Effector CD8-positive, alpha-beta T cell (primary cell): ENCODE measurements around the gene MACROD1.

Source experiments
- DNase-seq: peaks from one replicate; lab custom pipeline; 2025; lab: John Stamatoyannopoulos, UW

Gene MACROD1

DNA sequence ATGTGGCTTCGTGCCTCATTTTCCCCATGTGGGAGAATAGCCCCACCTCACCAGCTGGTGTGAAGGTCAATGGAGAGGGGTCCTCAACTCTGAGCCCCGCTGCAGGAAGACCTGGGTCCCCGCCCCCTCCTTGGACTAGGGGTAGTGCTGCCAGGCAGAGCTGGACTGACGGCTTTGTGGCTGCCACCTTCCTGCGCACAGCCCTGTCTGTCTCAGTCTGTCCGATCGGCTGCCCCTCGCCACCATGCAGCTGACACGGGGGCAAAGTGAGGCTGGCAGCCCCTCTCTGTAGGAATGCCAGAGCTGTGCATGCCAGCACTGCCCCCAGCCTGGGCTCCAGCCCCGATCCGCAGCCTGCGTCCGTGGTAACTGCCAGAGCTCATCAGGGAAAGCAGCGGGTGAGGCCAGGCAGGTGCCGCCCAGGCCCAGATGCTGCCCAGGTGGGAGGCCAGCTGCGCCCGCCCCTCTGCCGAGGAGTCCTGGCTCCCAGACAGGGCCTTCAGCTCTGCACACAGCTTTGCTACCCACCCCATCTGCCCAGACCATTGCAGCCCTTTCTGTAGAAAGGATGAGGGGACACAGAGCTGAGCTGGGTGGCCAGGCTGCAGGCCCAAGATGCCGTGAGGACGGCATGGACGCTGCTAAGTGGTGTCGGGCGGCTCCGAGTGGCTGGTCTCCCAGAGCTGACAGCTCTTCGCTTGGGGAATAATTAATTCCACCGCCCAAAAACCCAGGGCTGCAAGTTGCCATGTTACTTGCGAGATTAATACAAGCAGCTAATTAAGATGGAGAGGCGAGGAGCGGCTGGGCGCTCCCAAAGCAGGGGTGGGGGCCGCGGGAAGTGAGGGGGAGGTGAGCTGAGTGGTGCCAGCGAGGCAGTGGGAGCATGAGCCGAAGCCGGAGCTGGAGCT lies 149.7 kb downstream of the MACROD1 start:
- no peak for DNase-seq

DNA sequence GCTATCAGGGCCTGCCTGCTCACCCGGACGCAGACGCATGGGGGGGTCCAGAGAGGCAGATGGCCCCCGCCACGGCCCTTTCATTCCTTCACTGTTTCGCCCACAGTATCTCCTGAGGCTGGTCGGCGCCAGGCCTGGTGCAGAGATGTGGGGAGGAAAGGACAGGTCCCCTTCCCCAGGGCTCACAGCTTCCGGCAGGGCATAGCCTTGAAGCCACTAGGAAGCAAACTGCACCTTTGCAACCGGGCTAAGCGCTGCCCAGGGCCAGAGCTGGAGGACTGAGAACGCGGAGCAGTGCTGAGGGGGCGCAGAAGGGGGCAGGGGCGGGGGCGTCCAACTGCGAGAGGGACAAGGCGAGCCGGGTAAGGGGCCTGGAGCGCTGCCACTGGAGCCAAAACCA lies 150.4 kb downstream of the MACROD1 start:
- no peak for DNase-seq

DNA sequence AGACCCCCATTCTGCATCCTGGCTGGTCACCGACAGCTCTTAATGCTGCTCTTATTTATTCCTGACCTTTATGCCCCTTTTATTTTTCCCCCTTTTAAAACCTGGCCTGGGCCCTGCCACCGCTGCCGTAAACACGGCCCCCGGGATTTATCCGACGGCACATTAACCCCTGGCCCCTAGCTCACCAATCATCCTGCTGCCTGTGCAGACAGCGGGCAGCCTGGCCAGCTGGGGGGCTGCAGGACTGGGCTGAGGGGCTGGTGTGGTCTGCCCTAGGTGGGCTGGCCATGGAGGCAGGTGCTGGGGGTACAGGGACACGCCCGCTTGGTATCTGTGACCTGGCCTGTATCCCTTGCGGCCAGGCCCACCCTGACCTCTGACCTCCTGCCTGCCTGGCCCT lies 151.6 kb downstream of the MACROD1 start:
- no peak for DNase-seq

GRCh38 chr11:64013141-64013896 lies 152.6 kb downstream of the MACROD1 start:
- DNase-seq: no peak

DNA sequence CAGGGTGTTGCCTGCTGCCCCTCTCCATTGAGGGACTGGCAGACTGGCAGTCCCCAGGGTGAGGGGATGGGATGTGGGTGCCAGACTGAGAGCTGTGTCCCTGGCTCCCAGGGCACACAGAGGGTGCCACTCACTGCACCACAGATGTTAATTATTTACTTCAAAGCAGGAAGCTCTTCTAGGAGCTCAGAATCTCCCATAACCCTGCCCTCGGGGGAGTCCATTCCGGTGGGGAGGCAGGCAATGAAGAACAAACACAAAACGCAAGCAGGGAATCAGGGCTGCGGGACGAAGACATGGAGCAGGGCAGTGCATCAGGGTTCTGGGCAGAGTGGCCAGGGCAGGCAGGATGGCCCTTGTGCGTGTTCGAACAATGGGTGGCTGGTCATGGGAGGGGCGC lies 154.5 kb downstream of the MACROD1 start:
- DNase-seq: no peak

GRCh38 chr11:64010783-64011182 lies 155.1 kb downstream of the MACROD1 start:
- DNase-seq: no peak

- no peak for DNase-seq
Observed at GRCh38 chr11:64009710-64010109, 156.2 kb downstream of the MACROD1 start.

GRCh38 chr11:64008914-64009633 lies 156.8 kb downstream of the MACROD1 start:
- no peak for DNase-seq

DNA sequence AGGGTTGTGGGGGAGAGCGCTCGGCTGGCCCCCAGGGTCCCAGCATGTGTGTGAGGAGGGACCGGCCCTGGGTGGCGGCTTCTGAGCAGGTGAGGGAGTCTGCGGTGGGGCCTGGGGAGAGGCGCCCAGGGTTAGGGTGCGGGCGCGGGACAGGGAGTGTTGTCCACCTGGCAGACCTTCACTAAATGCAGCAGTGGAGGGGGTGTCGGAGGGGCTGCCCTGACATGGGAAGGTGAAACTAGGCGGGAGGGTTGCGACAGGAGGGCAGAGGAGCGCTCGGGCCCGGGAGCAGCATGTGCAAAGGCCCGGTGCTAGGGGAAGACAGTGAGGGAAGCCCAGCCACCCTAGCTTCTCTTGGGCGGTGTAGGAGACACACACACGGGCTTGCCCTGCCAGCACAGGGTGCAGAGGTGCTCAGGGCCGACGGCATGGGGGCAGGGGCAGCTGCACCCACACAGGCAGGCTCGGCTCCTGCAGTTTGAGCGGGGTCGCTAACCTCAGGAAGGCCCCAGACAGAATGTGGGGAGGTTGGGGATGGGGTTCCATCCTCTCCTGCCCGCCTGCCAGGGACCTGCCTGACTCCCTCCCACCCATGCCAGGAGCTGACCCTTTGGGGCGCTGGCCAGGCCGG lies 157.5 kb downstream of the MACROD1 start:
- no peak for DNase-seq

- DNase-seq: no peak
Observed at GRCh38 chr11:64007629-64008282, 158.2 kb downstream of the MACROD1 start.

DNA sequence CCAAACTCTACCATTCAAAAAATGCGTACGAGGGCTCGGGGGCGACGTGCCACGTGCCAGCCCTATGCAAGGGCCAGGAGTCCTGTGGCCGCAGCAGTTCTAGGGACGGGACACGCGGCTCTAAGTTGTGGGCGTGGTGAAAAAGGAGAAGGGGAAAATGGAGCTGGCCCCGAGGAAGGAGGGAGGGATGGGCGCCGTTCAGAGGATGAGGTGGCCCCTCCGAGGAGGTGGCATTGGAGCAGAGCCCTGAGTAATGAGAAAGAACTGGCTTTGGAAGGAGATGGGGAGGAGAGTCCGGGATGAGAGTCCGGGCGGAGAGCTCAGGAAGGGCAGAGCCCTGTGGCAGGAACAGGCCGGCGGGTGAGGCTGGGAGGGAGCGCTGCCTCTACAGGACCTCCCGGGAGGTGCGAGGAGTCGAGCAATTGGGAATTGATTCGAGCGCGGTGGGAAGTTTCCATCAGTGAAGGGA lies 158.7 kb downstream of the MACROD1 start:
- DNase-seq: no peak

GRCh38 chr11:64006398-64006797 lies 159.5 kb downstream of the MACROD1 start:
- no peak for DNase-seq

DNA sequence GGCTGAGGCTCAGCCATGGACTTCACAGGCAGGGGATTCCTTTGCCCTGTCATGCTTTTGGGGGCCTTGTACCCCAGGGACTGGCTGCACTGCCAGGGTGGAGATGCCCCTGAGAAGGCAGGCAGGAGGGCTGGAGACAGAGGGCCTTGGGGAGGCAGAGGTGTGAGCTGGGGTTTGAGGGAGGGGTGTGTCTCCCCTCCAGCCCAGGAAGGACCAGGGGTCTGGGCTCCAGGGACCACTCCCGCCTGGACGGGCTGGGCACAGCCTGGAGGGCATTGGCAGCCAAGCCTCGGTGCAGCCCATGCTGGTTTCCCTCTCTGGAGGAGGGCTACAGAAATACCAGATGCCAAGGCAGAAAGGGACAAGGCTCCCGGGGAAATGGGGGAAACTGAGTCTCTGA lies 160.2 kb downstream of the MACROD1 start:
- no peak for DNase-seq

- DNase-seq: no peak
Observed at GRCh38 chr11:64004590-64004984, 161.3 kb downstream of the MACROD1 start.

- no peak for DNase-seq
Observed at GRCh38 chr11:64003807-64004589, 161.9 kb downstream of the MACROD1 start.

GRCh38 chr11:64001484-64002420 lies 164.2 kb downstream of the MACROD1 start:
- DNase-seq: no peak

GRCh38 chr11:64000740-64001483 lies 165.0 kb downstream of the MACROD1 start:
- DNase-seq: no peak

GRCh38 chr11:64000026-64000739 lies 165.7 kb downstream of the MACROD1 start:
- DNase-seq: peak; percentile 63
